Measurements from ENCODE around the gene IFITM1. TPM values are rescaled to one million over a fixed set of nuclear protein-coding genes. Genes with fewer than 3 reads are reported as not detected.
A peak's percentile ranks its signal among the peaks of the same experiment; 100 is the strongest.
"Not testable (repeated sequence)": the region's sequence is repeated elsewhere in the genome, so short reads cannot be mapped to it uniquely, and the experiment has no call there.

Gene IFITM1
- total RNA-seq, 1 experiment from 2014 or later, result 3.2 TPM

DNA sequence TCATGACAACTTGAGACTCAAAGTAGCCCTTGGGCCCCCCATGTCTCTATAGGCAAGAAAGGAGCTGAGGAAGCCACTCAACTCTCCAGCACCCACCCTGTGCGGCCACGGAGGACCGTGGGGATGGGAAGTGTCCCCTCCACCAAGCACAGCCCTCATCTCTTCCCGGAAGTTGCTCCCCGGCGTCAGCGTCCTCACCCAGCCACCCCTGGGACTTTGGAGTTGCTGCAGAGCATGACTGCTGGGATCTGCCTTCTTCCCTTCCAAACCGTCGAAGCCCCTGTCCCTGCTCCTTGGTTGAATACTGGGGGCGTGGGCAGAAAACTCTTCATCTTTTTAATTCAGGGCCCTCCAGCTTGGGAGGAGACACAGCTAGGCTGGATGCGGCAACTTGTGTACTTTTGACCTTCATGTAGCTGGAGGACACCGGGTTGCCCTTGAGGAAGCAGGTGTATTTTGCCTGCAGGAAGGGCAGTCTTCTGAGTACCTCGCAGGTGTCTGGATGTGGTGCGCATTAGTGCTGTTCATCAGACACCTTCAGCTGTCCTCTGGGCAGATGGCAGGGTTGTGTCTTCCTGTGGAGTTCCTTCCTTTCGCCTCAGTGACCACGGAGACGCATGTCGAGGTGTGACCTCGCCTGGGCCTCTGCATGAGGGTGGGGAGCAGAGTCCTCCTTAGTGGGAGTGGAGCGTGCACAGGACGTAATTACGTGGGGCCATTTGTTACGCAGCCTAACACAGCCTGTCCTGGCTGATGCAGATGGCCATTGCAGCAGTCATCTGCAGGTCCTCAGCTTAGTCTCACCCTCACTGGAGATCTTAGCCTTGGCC lies 19.0 kb downstream of the IFITM1 start:
- H3K36me3 ChIP-seq (ENCODE audit: control insufficient read depth, insufficient read depth, low read length), result no peaks in the 10 kb centered on the region
- H3K4me1 Mint-ChIP-seq (ENCODE audit: low read depth, unreplicated experiment), result peaks cover 34% of the 10 kb centered on the region
- CTCF ChIA-PET, result no interaction called here
- H3K9me3 Mint-ChIP-seq (ENCODE audit: unreplicated experiment), result no peaks in the 10 kb centered on the region
- intact Hi-C loops (cut with micrococcal nuclease; ENCODE audit: unreplicated experiment), result no loop called here
- BruUV-seq (replicated peaks), result no TSS peak
- H3K9me3 ChIP-seq, result peaks cover 10% of the 10 kb centered on the region; the same call in 1 of the 2 replicates
- peaks cover 9% of the 10 kb centered on the region for H3K36me3 Mint-ChIP-seq (ENCODE audit: insufficient read depth, unreplicated experiment)
- peaks cover 37% of the 10 kb centered on the region for H3K4me1 ChIP-seq
- no peaks in the 10 kb centered on the region for H3K27me3 ChIP-seq (replicated peaks; ENCODE audit: control insufficient read depth, insufficient read depth, low read length)
- DNase-seq, result no peak
- H3K27me3 Mint-ChIP-seq (ENCODE audit: insufficient read depth, unreplicated experiment), result no peaks in the 10 kb centered on the region
- no peak for TF ChIP-seq CTCF (IDR thresholded peaks at IDR 0.05; ENCODE audit: insufficient read depth in 1 of 2, low read depth in 1 of 2, low read length in 1 of 2, severe bottlenecking in 1 of 2, unreplicated experiment in 1 of 2)
- H3K4me3 ChIP-seq (ENCODE audit: low read depth, low read length), result no peak overlapping the region
- no peak overlapping the region for H3K4me3 Mint-ChIP-seq (ENCODE audit: unreplicated experiment)
- POLR2A ChIA-PET, result no interaction called here
- no peak overlapping the region for H3K27ac Mint-ChIP-seq (ENCODE audit: unreplicated experiment)

DNA sequence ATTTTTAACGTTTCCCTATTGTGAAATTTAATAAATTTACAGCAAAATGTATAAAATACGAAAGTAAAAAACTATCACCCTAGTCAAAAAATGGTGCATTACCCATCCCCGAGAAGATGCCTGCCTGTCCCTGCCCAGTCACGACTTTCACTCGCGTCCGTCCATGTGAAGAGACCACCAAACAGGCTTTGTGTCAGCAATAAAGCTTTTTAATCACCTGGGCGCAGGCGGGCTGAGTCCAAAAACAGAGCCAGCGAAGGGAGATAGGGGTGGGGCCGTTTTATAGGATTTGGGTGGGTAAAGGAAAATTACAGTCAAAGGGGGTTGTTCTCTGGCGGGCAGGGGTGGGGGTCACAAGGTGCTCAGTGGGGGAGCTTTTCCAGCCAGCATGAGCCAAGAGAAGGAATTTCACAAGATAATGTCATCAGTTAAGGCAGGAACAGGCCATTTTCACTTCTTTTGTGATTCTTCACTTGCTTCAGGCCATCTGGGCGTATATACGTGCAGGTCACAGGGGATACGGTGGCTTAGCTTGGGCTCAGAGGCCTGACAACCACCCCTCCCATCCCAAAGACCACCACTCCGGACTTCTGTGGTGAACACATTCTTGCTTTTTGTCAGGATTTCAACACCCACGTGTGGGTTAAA lies 19.9 kb downstream of the IFITM1 start:
- BruUV-seq (replicated peaks); H3K4me3 ChIP-seq (ENCODE audit: low read depth, low read length); H3K27me3 Mint-ChIP-seq (ENCODE audit: insufficient read depth, unreplicated experiment); H3K27me3 ChIP-seq (replicated peaks; ENCODE audit: control insufficient read depth, insufficient read depth, low read length); DNase-seq; intact Hi-C loops (cut with micrococcal nuclease; ENCODE audit: unreplicated experiment); H3K36me3 ChIP-seq (ENCODE audit: control insufficient read depth, insufficient read depth, low read length); H3K9me3 Mint-ChIP-seq (ENCODE audit: unreplicated experiment); H3K36me3 Mint-ChIP-seq (ENCODE audit: insufficient read depth, unreplicated experiment): not testable (repeated sequence)
- peak overlapping the region; percentile 62 for H3K27ac Mint-ChIP-seq (ENCODE audit: unreplicated experiment)
- peaks cover 34% of the 10 kb centered on the region for H3K4me1 Mint-ChIP-seq (ENCODE audit: low read depth, unreplicated experiment)
- H3K4me1 ChIP-seq, result peaks cover 37% of the 10 kb centered on the region
- peaks cover 10% of the 10 kb centered on the region; the same call in 1 of the 2 replicates for H3K9me3 ChIP-seq
- POLR2A ChIA-PET, result interaction anchor here (1.0 kb wide), 1 partner anchor 22 kb away, joined by 4 read pairs; no protein-coding TSS in a partner anchor
- CTCF ChIA-PET, result interaction anchor here (1.1 kb wide), 1 partner anchor 83 kb away, joined by 3 read pairs; no protein-coding TSS in a partner anchor
- H3K4me3 Mint-ChIP-seq (ENCODE audit: unreplicated experiment), result peak overlapping the region; percentile 48

- H3K4me3 Mint-ChIP-seq (ENCODE audit: unreplicated experiment), result peak overlapping the region; percentile 48
Measured at GRCh38 chr11:334264-334994, 20.6 kb downstream of the IFITM1 start.

More at GRCh38 chr11:334264-334994, 20.6 kb downstream of the IFITM1 start:
- peaks cover 10% of the 10 kb centered on the region; the same call in 1 of the 2 replicates for H3K9me3 ChIP-seq
- Mint-ChIP-seq H3K9me3 (ENCODE audit: unreplicated experiment) (no peaks in the 10 kb centered on the region), H3K36me3 (ENCODE audit: insufficient read depth, unreplicated experiment) (peaks cover 4% of the 10 kb centered on the region), H3K4me1 (ENCODE audit: low read depth, unreplicated experiment) (peaks cover 29% of the 10 kb centered on the region), H3K27me3 (ENCODE audit: insufficient read depth, unreplicated experiment) (no peaks in the 10 kb centered on the region), H3K27ac (ENCODE audit: unreplicated experiment) (peak overlapping the region; percentile 62)
- H3K36me3 ChIP-seq (ENCODE audit: control insufficient read depth, insufficient read depth, low read length), result no peaks in the 10 kb centered on the region
- H3K4me1 ChIP-seq, result peaks cover 31% of the 10 kb centered on the region
- intact Hi-C loops (cut with micrococcal nuclease; ENCODE audit: unreplicated experiment), result no loop called here
- H3K27me3 ChIP-seq (replicated peaks; ENCODE audit: control insufficient read depth, insufficient read depth, low read length), result no peaks in the 10 kb centered on the region
- no peak overlapping the region for H3K4me3 ChIP-seq (ENCODE audit: low read depth, low read length)
- DNase-seq, result peak; percentile 73 to 75
- TSS peak; percentile 90 for BruUV-seq (replicated peaks)
- ChIA-PET CTCF (interaction anchor here (1.1 kb wide), 1 partner anchor 84 kb away, joined by 3 read pairs; no protein-coding TSS in a partner anchor), POLR2A (interaction anchor here (1.0 kb wide), 1 partner anchor 21 kb away, joined by 4 read pairs; no protein-coding TSS in a partner anchor)
- TF ChIP-seq CTCF (IDR thresholded peaks at IDR 0.05; ENCODE audit: insufficient read depth in 1 of 2, low read depth in 1 of 2, low read length in 1 of 2, severe bottlenecking in 1 of 2, unreplicated experiment in 1 of 2), result no peak

Measured in Caco-2 (cell line).